Measurements from ENCODE around the gene MICA. TPM values are rescaled to one million over a fixed set of nuclear protein-coding genes. Genes with fewer than 3 reads are reported as not detected.
A peak's percentile ranks its signal among the peaks of the same experiment; 100 is the strongest.

MICA gene
- total and polyA plus RNA-seq, 9 of the 15 experiments (the other 6 are each of a cell fraction or from before 2014, with no cell fraction given), result 11.8 to 24.6 (median 16.7) TPM

- no peak for TF ChIP-seq RNF219 (CRISPR knock-in tag; IDR thresholded peaks at IDR 0.05)
- no peak for TF ChIP-seq GABPB1 (CRISPR knock-in tag; IDR thresholded peaks at IDR 0.05)
- TF ChIP-seq RBM22 (IDR thresholded peaks at IDR 0.05; ENCODE audit: low read depth, low read length, poor library complexity, severe bottlenecking), result no peak
- no peak for TF ChIP-seq NRF1 (conservative IDR thresholded peaks at IDR 0.05 in 1 of 2, IDR thresholded peaks at IDR 0.05 in 1 of 2)
Observed at GRCh38 chr6:31401403-31401802, 2.0 kb upstream of the MICA start (continued).

- H3K79me2 ChIP-seq (ENCODE audit: control insufficient read depth, insufficient read depth, low read length), result peaks cover 64% of the 10 kb centered on the region
- peak overlapping the region; percentile 81 for H2AFZ ChIP-seq (ENCODE audit: low read depth, low read length)
- no peaks in the 10 kb centered on the region for H3K9me1 ChIP-seq (ENCODE audit: control insufficient read depth, insufficient read depth, low read length)
- in situ Hi-C loops (cut with MboI), result loop anchor here (5.0 kb wide), 2 partner anchors 40 to 200 kb away; no protein-coding TSS in a partner anchor
- peak overlapping the region; percentile 50 for H3K4me3 ChIP-seq
- ATAC-seq (peak; percentile 8), FAIRE-seq (peak; percentile 46), DNase-seq (ENCODE audit: extremely low read depth in 1 of 4, low spot score in 3 of 4) (peak in 2 of 4 experiments; percentile 36 to 52)
- H3K4me1 ChIP-seq (replicated peaks in 1 of 2; ENCODE audit: control insufficient read depth in 2 of 2, insufficient read depth in 2 of 2, low read length in 2 of 2), result peaks cover 31 to 34% of the 10 kb centered on the region in 2 experiments; a peak in 4 of 5 replicates
- 13% methylated on average over 22 of the region's 27 CpGs for WGBS (ENCODE audit: insufficient coverage, low coverage, missing lambda C conversion rate)
- H3K4me2 ChIP-seq (ENCODE audit: insufficient read depth, low read length), result peak overlapping the region; percentile 85
- H4K20me1 ChIP-seq (replicated peaks; ENCODE audit: control insufficient read depth, insufficient read depth, low read length), result no peaks in the 10 kb centered on the region; the same call in 1 of the 2 replicates
- no peaks in the 10 kb centered on the region for H3K27me3 ChIP-seq (ENCODE audit: control insufficient read depth in 2 of 2, insufficient read depth in 2 of 2, low read length in 2 of 2)
- intact Hi-C loops (cut with micrococcal nuclease), result no loop called here
- no peaks in the 10 kb centered on the region for H3K36me3 ChIP-seq (ENCODE audit: control insufficient read depth, insufficient read depth, low read length)
- peak overlapping the region; percentile 24 for H3K27ac ChIP-seq (ENCODE audit: extremely low read depth, low read depth, low read length)
- peak overlapping the region; percentile 15 to 94; a peak in 2 of 4 replicates for H3K9ac ChIP-seq (ENCODE audit: insufficient read depth in 1 of 2, low read depth in 2 of 2, low read length in 2 of 2)
- ChIA-PET CTCF (ENCODE audit: low intra/inter-chr PET ratio) (no interaction called here), POLR2A (interaction anchor here (0.6 to 2.3 kb wide), 8 partner anchors 9 to 428 kb away, joined by 3 to 9 read pairs (median 4); partner anchors contain the start of gene MICB)
- no peaks in the 10 kb centered on the region for H3K9me3 ChIP-seq (replicated peaks; ENCODE audit: control insufficient read depth, insufficient read depth, low read depth, low read length)
- BruUV-seq (replicated peaks), result no TSS peak
- TF ChIP-seq MXD1 (CRISPR knock-in tag; IDR thresholded peaks at IDR 0.05; ENCODE audit: borderline replicate concordance, poor library complexity, severe bottlenecking) (no peak), HDAC2 (IDR thresholded peaks at IDR 0.05) (0 out of 2 replicates have a peak, but pooled peaks have one; percentile 31), ZNF668 (CRISPR knock-in tag; IDR thresholded peaks at IDR 0.05) (no peak), ZNF431 (CRISPR knock-in tag; IDR thresholded peaks at IDR 0.05) (no peak), CREM (IDR thresholded peaks at IDR 0.05; ENCODE audit: low read depth) (no peak), GABPB2 (CRISPR knock-in tag; conservative IDR thresholded peaks at IDR 0.05) (no peak), MTA1 (IDR thresholded peaks at IDR 0.05; ENCODE audit: borderline replicate concordance) (0 out of 2 replicates have a peak, but pooled peaks have one; percentile 25)
Observed at GRCh38 chr6:31402324-31403282, 792 bp upstream of the MICA start.
